ENCODE measurements around the gene SORCS2. TPM values are rescaled to one million over a fixed set of nuclear protein-coding genes. Genes with fewer than 3 reads are reported as not detected.

SORCS2 gene
- total RNA-seq, 2 donors from 2014 or later = 0.68 to 0.92 TPM

DNA sequence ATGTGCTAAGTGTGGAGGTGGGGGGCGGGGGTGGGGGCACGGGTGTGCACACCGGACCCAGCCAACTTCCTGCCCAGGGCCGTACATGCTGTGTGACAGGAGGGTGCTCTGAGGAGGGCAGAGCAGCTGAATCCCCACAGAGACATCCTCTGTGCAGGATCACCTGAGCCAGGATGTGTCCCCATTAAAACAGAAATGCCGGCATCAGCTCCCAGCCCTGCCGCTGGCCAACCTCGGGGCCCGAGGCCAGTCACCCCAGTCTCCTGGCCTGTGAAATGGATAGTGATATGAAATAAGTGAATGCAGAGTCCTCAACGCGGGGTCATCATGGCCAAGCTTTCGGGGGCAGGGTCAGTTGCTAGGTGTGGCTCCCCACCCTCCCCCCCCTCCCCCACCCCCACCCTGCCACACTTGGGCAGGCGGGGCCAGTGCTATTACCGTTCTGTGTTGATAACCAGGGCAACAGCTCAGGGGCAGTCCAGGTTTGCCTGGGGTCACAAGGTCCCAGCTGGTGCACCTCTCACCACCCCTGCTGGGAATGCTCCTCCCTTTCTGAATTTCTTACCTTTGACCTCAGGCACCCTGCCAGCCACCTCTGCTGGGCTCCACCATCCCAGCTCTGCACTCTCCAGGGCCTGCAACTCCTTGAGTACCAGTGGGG, 469.6 kb downstream of the SORCS2 start:
- DNase-seq (ENCODE audit: low spot score) (no peak), ATAC-seq (ENCODE audit: insufficient number of reproducible peaks, low FRiP score, low read depth) (no peak)
- no peak overlapping the region for H3K4me3 ChIP-seq
- H3K9me3 ChIP-seq = no peaks in the 10 kb centered on the region
- H3K27me3 ChIP-seq (replicated peaks; ENCODE audit: insufficient read depth) = no peaks in the 10 kb centered on the region
- TF ChIP-seq, protein P1, sequence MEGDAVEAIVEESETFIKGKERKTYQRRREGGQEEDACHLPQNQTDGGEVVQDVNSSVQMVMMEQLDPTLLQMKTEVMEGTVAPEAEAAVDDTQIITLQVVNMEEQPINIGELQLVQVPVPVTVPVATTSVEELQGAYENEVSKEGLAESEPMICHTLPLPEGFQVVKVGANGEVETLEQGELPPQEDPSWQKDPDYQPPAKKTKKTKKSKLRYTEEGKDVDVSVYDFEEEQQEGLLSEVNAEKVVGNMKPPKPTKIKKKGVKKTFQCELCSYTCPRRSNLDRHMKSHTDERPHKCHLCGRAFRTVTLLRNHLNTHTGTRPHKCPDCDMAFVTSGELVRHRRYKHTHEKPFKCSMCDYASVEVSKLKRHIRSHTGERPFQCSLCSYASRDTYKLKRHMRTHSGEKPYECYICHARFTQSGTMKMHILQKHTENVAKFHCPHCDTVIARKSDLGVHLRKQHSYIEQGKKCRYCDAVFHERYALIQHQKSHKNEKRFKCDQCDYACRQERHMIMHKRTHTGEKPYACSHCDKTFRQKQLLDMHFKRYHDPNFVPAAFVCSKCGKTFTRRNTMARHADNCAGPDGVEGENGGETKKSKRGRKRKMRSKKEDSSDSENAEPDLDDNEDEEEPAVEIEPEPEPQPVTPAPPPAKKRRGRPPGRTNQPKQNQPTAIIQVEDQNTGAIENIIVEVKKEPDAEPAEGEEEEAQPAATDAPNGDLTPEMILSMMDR (IDR thresholded peaks at IDR 0.05) = no peak
- H3K36me3 ChIP-seq = no peaks in the 10 kb centered on the region
- no peaks in the 10 kb centered on the region for H3K4me1 ChIP-seq (ENCODE audit: control insufficient read depth in 1 of 2, low read depth in 2 of 2)
- H3K27ac ChIP-seq = no peak overlapping the region

DNA sequence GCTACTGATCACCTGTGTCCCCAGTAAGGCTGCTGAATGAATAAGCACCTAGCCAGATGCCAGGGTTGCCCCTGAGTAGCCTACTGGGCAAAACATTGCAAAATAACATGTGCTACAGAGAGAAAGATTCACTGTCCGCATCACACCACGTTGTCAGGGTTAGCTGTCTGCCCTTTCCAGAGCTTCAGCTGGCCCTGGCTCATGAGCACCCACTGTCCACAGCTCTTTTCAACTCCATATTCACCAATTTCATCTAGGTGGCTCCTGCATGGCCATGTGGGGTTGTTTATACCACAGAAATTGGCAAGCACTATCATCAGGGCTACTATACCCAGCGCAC, 470.1 kb downstream of the SORCS2 start:
- Histone ChIP-seq H3K27ac (no peak overlapping the region), H3K9me3 (no peaks in the 10 kb centered on the region), H3K4me1 (ENCODE audit: control insufficient read depth in 1 of 2, low read depth in 2 of 2) (no peaks in the 10 kb centered on the region), H3K36me3 (no peaks in the 10 kb centered on the region), H3K27me3 (replicated peaks; ENCODE audit: insufficient read depth) (no peaks in the 10 kb centered on the region), H3K4me3 (no peak overlapping the region)
- TF ChIP-seq, protein P1 (IDR thresholded peaks at IDR 0.05) = no peak
- DNase-seq (ENCODE audit: low spot score) (no peak), ATAC-seq (ENCODE audit: insufficient number of reproducible peaks, low FRiP score, low read depth) (no peak)

DNA sequence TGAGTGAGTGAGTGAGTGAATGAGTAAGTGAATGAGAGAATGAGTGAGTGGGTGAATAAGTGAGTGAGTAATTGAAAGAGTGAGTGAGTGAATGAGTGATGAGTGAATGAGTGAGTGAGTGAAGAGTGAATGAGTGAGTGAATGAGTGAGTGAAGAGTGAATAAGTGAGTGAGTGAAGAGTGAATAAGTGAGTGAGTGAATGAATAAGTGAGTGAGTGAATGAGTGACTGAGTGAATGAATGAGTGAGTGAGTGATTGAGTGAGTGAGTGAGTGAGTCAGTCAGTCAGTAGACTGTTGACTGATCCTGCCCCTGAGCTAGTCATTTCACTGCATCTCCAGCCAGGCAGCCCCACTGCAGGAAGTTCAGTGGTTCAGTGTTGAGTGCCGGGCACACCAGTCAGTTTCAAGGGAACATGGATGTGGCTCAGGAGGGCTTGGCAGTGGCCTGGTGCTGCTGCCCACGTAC, 470.8 kb downstream of the SORCS2 start:
- H3K27me3 ChIP-seq (replicated peaks; ENCODE audit: insufficient read depth) = no peaks in the 10 kb centered on the region
- ATAC-seq (ENCODE audit: insufficient number of reproducible peaks, low FRiP score, low read depth) = no peak
- no peaks in the 10 kb centered on the region for H3K4me1 ChIP-seq (ENCODE audit: control insufficient read depth in 1 of 2, low read depth in 2 of 2)
- no peak overlapping the region for H3K4me3 ChIP-seq
- no peaks in the 10 kb centered on the region for H3K9me3 ChIP-seq
- no peak overlapping the region for H3K27ac ChIP-seq
- no peaks in the 10 kb centered on the region for H3K36me3 ChIP-seq
- TF ChIP-seq, protein P1 (IDR thresholded peaks at IDR 0.05) = no peak
- no peak for DNase-seq (ENCODE audit: low spot score)

DNA sequence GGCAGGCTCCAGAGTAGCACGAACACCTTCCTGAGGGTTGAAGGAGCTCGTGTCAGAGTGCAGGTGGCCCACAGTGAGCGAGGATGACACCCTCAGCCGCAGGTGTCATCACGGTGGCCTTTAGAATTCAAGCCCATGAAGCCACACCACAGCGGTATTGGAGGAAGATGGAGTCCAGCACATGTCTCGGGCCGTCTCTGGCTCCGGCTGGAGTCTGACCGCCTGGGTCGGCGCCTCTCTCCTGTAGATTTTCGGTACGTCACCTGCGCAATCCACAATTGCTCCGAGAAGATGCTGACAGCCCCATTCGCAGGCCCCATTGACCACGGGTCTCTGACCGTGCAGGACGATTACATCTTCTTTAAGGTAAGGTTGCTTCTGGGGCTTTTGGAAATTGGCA, 471.8 kb downstream of the SORCS2 start:
- Histone ChIP-seq H3K36me3 (no peaks in the 10 kb centered on the region), H3K4me1 (ENCODE audit: control insufficient read depth in 1 of 2, low read depth in 2 of 2) (no peaks in the 10 kb centered on the region), H3K27me3 (replicated peaks; ENCODE audit: insufficient read depth) (no peaks in the 10 kb centered on the region), H3K27ac (no peak overlapping the region), H3K4me3 (no peak overlapping the region), H3K9me3 (no peaks in the 10 kb centered on the region)
- DNase-seq (ENCODE audit: low spot score) = no peak
- TF ChIP-seq, protein P1 (IDR thresholded peaks at IDR 0.05) = no peak
- no peak for ATAC-seq (ENCODE audit: insufficient number of reproducible peaks, low FRiP score, low read depth)

DNA sequence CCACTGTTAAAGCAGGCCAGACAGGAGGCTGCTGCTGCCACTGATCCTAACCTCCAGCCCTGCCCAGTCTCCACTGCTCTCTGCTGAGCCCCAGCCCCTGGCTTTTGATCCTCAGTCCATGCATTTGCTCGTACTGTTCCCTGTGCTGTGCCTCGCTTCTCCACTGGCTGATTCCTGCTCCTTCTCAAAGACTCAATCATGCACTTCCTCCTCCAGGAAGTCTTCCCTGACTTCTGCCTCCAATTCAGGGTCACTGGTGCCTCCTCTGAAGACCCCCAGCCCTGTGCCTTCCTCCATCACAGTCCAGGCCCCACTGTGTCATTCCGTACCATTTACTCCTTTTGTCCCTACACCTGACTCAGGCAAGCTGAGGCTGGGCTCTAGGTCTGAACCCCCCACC, 473.0 kb downstream of the SORCS2 start:
- no peaks in the 10 kb centered on the region for H3K36me3 ChIP-seq
- ATAC-seq (ENCODE audit: insufficient number of reproducible peaks, low FRiP score, low read depth) = no peak

More for the DNA sequence above, 473.0 kb downstream of the SORCS2 start:
- TF ChIP-seq, protein P1 (IDR thresholded peaks at IDR 0.05) = no peak
- Histone ChIP-seq H3K9me3 (no peaks in the 10 kb centered on the region), H3K4me3 (no peak overlapping the region), H3K4me1 (ENCODE audit: control insufficient read depth in 1 of 2, low read depth in 2 of 2) (no peaks in the 10 kb centered on the region), H3K27ac (no peak overlapping the region), H3K27me3 (replicated peaks; ENCODE audit: insufficient read depth) (no peaks in the 10 kb centered on the region)
- no peak for DNase-seq (ENCODE audit: low spot score)
